Activated CD8-positive, alpha-beta T cell treated with anti-CD3 and anti-CD28 coated beads for 36 hours (primary cell): ENCODE results near the gene SH2D2A. TPM values are rescaled to one million over a fixed set of nuclear protein-coding genes. Genes with fewer than 3 reads are reported as not detected.

Experiments
- ATAC-seq: fragments of 200-7000 bp; cut with Tn5 transposase; one replicate; pipeline ENCODE4 v1.10.0; 2021; ENCODE audit warnings: mild to moderate bottlenecking, moderate library complexity
- CTCF ChIA-PET: fragments of 350-600 bp; sonication (Branson Sonifier 250); formaldehyde crosslinking; loops from one replicate; lab custom pipeline; 2021; ENCODE audit warnings: antibody characterized with exemption; lab: Charles Lee
- POLR2A ChIA-PET: fragments of 350-600 bp; sonication (Branson Sonifier 250); formaldehyde crosslinking; loops from one replicate; lab custom pipeline; 2021; ENCODE audit warnings: antibody characterized with exemption; lab: Charles Lee
- DNase-seq: peaks from one replicate; pipeline ENCODE4 v3.0.0-alpha.2; 2020
- H3K27ac Mint-ChIP-seq: one replicate; pipeline ENCODE4 v1.8.0; 2021; ENCODE audit warnings: mild to moderate bottlenecking, mixed read lengths
- H3K27me3 Mint-ChIP-seq: one replicate; pipeline ENCODE4 v1.8.0; 2021; ENCODE audit warnings: mixed read lengths
- H3K36me3 Mint-ChIP-seq: one replicate; pipeline ENCODE4 v1.8.0; 2021; ENCODE audit warnings: low read depth, mixed read lengths
- H3K4me1 Mint-ChIP-seq: one replicate; pipeline ENCODE4 v1.8.0; 2021; ENCODE audit warnings: low read depth, mixed read lengths
- H3K4me3 Mint-ChIP-seq: one replicate; pipeline ENCODE4 v1.8.0; 2021; ENCODE audit warnings: mild to moderate bottlenecking, moderate library complexity, mixed read lengths
- H3K9me3 Mint-ChIP-seq: one replicate; pipeline ENCODE4 v1.8.0; 2021; ENCODE audit warnings: mixed read lengths
- CTCF ChIP-seq: fragments of 200-600 bp; IDR thresholded peaks from one replicate; pipeline ENCODE4 v1.8.0; 2022; ENCODE audit warnings: antibody characterized with exemption, mild to moderate bottlenecking
- intact Hi-C: fragments of 100-400 bp; cut with micrococcal nuclease; formaldehyde crosslinking; loops from one replicate; pipeline ENCODE4 v1.10.0; 2022
- total RNA-seq, 2 experiments: library from RNA; stranded (reverse); gene quantifications; one replicate each; pipeline ENCODE4 v1.2.3, GENCODE V29; 2021

SH2D2A gene
- total RNA-seq, 2 experiments from 2014 or later, result 297 to 315 TPM

- Mint-ChIP-seq H3K27ac (no peak overlapping the region), H3K9me3 (no peaks in the 10 kb centered on the region), H3K4me3 (no peak overlapping the region), H3K27me3 (no peaks in the 10 kb centered on the region), H3K4me1 (peaks cover 3% of the 10 kb centered on the region), H3K36me3 (peaks cover 50% of the 10 kb centered on the region)
- POLR2A ChIA-PET, result interaction anchor here (0.9 to 3.6 kb wide), 4 partner anchors 12 to 26 kb away, joined by 3 to 18 read pairs (median 4); no protein-coding TSS in a partner anchor
- no peak for DNase-seq
- no peak for ATAC-seq
- intact Hi-C loops, result no loop called here
- CTCF ChIA-PET, result interaction anchor here (0.6 to 3.1 kb wide), 9 partner anchors 19 to 102 kb away, joined by 3 to 14 read pairs (median 6); partner anchors contain the start of genes CRABP2 and PRCC
- TF ChIP-seq CTCF, result no peak
These were observed 26.9 kb downstream of the SH2D2A start for GRCh38 chr1:156789621-156790318.

- H3K27ac Mint-ChIP-seq, result no peak overlapping the region
- no peaks in the 10 kb centered on the region for H3K27me3 Mint-ChIP-seq
- TF ChIP-seq CTCF, result no peak
- ATAC-seq, result no peak
- ChIA-PET CTCF (interaction anchor here (1.1 to 3.7 kb wide), 5 partner anchors 10 to 141 kb away, joined by 3 to 19 read pairs (median 3); no protein-coding TSS in a partner anchor), POLR2A (interaction anchor here (3.6 kb wide), 1 partner anchor 14 kb away, joined by 18 read pairs; no protein-coding TSS in a partner anchor)
- DNase-seq, result no peak
- peaks cover 3% of the 10 kb centered on the region for H3K4me1 Mint-ChIP-seq
- no peak overlapping the region for H3K4me3 Mint-ChIP-seq
- H3K9me3 Mint-ChIP-seq, result no peaks in the 10 kb centered on the region
- H3K36me3 Mint-ChIP-seq, result peaks cover 48% of the 10 kb centered on the region
- intact Hi-C loops, result no loop called here
These were observed 28.5 kb downstream of the SH2D2A start for GRCh38 chr1:156788136-156788535.

GRCh38 chr1:156786640-156787039 lies 30.0 kb downstream of the SH2D2A start:
- no peak for TF ChIP-seq CTCF
- no peak overlapping the region for H3K27ac Mint-ChIP-seq
- ChIA-PET CTCF (interaction anchor here (2.8 to 3.7 kb wide), 2 partner anchors 11 to 74 kb away, joined by 14 to 19 read pairs; partner anchors contain the start of gene NTRK1), POLR2A (interaction anchor here (0.6 to 1.7 kb wide), 2 partner anchors 21 to 23 kb away, joined by 3 to 4 read pairs; no protein-coding TSS in a partner anchor)
- intact Hi-C loops, result no loop called here
- no peak overlapping the region for H3K4me3 Mint-ChIP-seq
- H3K4me1 Mint-ChIP-seq, result peaks cover 7% of the 10 kb centered on the region
- no peak for ATAC-seq
- no peaks in the 10 kb centered on the region for H3K27me3 Mint-ChIP-seq
- DNase-seq, result no peak
- peaks cover 53% of the 10 kb centered on the region for H3K36me3 Mint-ChIP-seq
- no peaks in the 10 kb centered on the region for H3K9me3 Mint-ChIP-seq

GRCh38 chr1:156785458-156785857 lies 31.2 kb downstream of the SH2D2A start:
- peaks cover 51% of the 10 kb centered on the region for H3K36me3 Mint-ChIP-seq
- no peak for TF ChIP-seq CTCF
- H3K4me1 Mint-ChIP-seq, result peaks cover 15% of the 10 kb centered on the region
- ATAC-seq, result no peak
- no peak overlapping the region for H3K4me3 Mint-ChIP-seq
- no peak for DNase-seq
- no peak overlapping the region for H3K27ac Mint-ChIP-seq
- H3K9me3 Mint-ChIP-seq, result no peaks in the 10 kb centered on the region
- intact Hi-C loops, result no loop called here
- ChIA-PET POLR2A (interaction anchor here (1.3 kb wide), 1 partner anchor 16 kb away, joined by 5 read pairs; no protein-coding TSS in a partner anchor), CTCF (interaction anchor here (1.1 to 3.7 kb wide), 6 partner anchors 11 to 96 kb away, joined by 4 to 19 read pairs (median 8); partner anchors contain the start of gene NTRK1)
- H3K27me3 Mint-ChIP-seq, result no peaks in the 10 kb centered on the region
